ENCODE results near the gene PAQR5. TPM values are rescaled to one million over a fixed set of nuclear protein-coding genes. Genes with fewer than 3 reads are reported as not detected.
"Not testable (repeated sequence)": the region's sequence is repeated elsewhere in the genome, so short reads cannot be mapped to it uniquely, and the experiment has no call there.

Gene PAQR5
- total RNA-seq, 1 experiment from 2014 or later: 4.9 TPM

GRCh38 chr15:69288531-69289341, 10.0 kb upstream of the PAQR5 start:
- TF ChIP-seq CTCF (conservative IDR thresholded peaks at IDR 0.05) (no peak), EZH2 (IDR thresholded peaks at IDR 0.05; ENCODE audit: low read depth) (no peak)
- 0 out of 2 replicates have a peak, but pooled peaks cover 4% of the 10 kb centered on the region for H3F3A ChIP-seq (ENCODE audit: insufficient read depth, low read depth)
- H3K79me2 ChIP-seq (ENCODE audit: low read depth): no peaks in the 10 kb centered on the region
- BruUV-seq (replicated peaks): no TSS peak
- no peaks in the 10 kb centered on the region for H3K36me3 ChIP-seq (ENCODE audit: low read depth)
- no peaks in the 10 kb centered on the region for H3K9me3 ChIP-seq (ENCODE audit: insufficient read depth, low read depth)
- H3K4me2 ChIP-seq: no peak overlapping the region
- no peaks in the 10 kb centered on the region for H4K20me1 ChIP-seq (ENCODE audit: insufficient read depth)
- no peak for DNase-seq
- intact Hi-C loops (cut with micrococcal nuclease; ENCODE audit: unreplicated experiment): no loop called here
- no peaks in the 10 kb centered on the region for H3K27me3 ChIP-seq (ENCODE audit: insufficient read depth, low read depth)
- no peaks in the 10 kb centered on the region for H3K9me2 ChIP-seq (ENCODE audit: insufficient read depth)
- ChIA-PET POLR2A (ENCODE audit: unreplicated experiment) (no interaction called here), CTCF (no interaction called here)
- no peak overlapping the region for H2AFZ ChIP-seq
- no peak overlapping the region for H3K4me3 ChIP-seq
- peaks cover 4% of the 10 kb centered on the region; the same call in 1 of the 2 replicates for H3K4me1 ChIP-seq (replicated peaks; ENCODE audit: insufficient read depth)
- H3K27ac ChIP-seq: no peak overlapping the region

DNA sequence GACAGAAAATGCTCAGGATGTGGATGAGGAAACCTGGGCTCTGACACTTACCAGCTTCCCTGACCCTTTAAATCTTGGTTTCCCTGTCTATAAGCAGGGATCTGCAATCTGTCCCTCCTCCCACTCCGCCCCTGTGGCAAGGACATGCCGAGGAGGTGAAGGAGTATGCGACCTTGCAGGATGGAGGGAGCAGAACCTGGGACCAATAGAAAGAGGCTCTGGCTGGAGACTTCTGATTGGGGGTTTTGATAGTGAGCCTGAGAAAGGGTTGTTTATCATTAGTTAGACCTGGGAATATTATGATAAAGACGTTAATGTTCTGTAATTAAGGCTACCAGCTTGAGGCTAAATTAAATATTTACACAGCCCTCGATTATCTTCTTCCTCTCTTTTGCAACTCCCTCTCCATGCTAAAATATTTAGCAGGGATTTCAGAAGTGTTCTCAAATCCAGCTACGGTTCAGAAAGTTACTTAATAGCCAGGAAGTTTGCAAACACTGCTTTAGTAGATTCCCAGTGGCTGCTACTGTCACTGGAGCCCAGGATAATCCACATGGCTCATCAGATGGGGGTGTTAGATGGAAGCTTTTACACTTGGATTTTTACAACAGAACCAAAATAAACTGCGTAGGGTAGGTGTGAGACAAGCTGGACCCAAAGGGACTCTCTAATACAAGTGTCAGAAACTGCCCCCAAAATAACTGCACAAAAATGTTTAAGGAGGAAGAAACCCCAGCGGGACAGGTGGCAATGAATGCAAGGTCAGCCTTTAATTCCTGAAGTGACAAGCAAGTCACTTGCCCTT, 9.2 kb upstream of the PAQR5 start:
- TF ChIP-seq EZH2 (IDR thresholded peaks at IDR 0.05; ENCODE audit: low read depth) (no peak), CTCF (conservative IDR thresholded peaks at IDR 0.05) (no peak)
- no peaks in the 10 kb centered on the region for H3K9me3 ChIP-seq (ENCODE audit: insufficient read depth, low read depth)
- intact Hi-C loops (cut with micrococcal nuclease; ENCODE audit: unreplicated experiment): no loop called here
- peaks cover 4% of the 10 kb centered on the region; the same call in 1 of the 2 replicates for H3K4me1 ChIP-seq (replicated peaks; ENCODE audit: insufficient read depth)
- H3K27ac ChIP-seq: no peak overlapping the region
- no peak overlapping the region for H3K4me3 ChIP-seq
- DNase-seq: no peak
- no peak overlapping the region for H2AFZ ChIP-seq
- ChIA-PET CTCF (no interaction called here), POLR2A (ENCODE audit: unreplicated experiment) (no interaction called here)
- no peak overlapping the region for H3K4me2 ChIP-seq
- no peaks in the 10 kb centered on the region for H3K36me3 ChIP-seq (ENCODE audit: low read depth)
- no peaks in the 10 kb centered on the region for H3K79me2 ChIP-seq (ENCODE audit: low read depth)
- H4K20me1 ChIP-seq (ENCODE audit: insufficient read depth): no peaks in the 10 kb centered on the region
- 0 out of 2 replicates have a peak, but pooled peaks cover 4% of the 10 kb centered on the region for H3F3A ChIP-seq (ENCODE audit: insufficient read depth, low read depth)
- no peaks in the 10 kb centered on the region for H3K9me2 ChIP-seq (ENCODE audit: insufficient read depth)
- H3K27me3 ChIP-seq (ENCODE audit: insufficient read depth, low read depth): no peaks in the 10 kb centered on the region
- no TSS peak for BruUV-seq (replicated peaks)

GRCh38 chr15:69290346-69291164, 8.2 kb upstream of the PAQR5 start:
- no peak overlapping the region for H3K4me2 ChIP-seq
- H3K27ac ChIP-seq: no peak overlapping the region
- no peak overlapping the region for H2AFZ ChIP-seq
- no peaks in the 10 kb centered on the region for H3K79me2 ChIP-seq (ENCODE audit: low read depth)
- no peaks in the 10 kb centered on the region for H3K27me3 ChIP-seq (ENCODE audit: insufficient read depth, low read depth)
- H4K20me1 ChIP-seq (ENCODE audit: insufficient read depth): no peaks in the 10 kb centered on the region
- DNase-seq: no peak
- no peak overlapping the region for H3K4me3 ChIP-seq
- H3K9me2 ChIP-seq (ENCODE audit: insufficient read depth): no peaks in the 10 kb centered on the region
- no peaks in the 10 kb centered on the region for H3K9me3 ChIP-seq (ENCODE audit: insufficient read depth, low read depth)
- H3K4me1 ChIP-seq (replicated peaks; ENCODE audit: insufficient read depth): peaks cover 4% of the 10 kb centered on the region; the same call in 1 of the 2 replicates
- BruUV-seq (replicated peaks): no TSS peak
- H3F3A ChIP-seq (ENCODE audit: insufficient read depth, low read depth): 0 out of 2 replicates have a peak, but pooled peaks cover 4% of the 10 kb centered on the region
- TF ChIP-seq EZH2 (IDR thresholded peaks at IDR 0.05; ENCODE audit: low read depth): no peak
- no peak for TF ChIP-seq CTCF (conservative IDR thresholded peaks at IDR 0.05)
- H3K36me3 ChIP-seq (ENCODE audit: low read depth): no peaks in the 10 kb centered on the region
- ChIA-PET POLR2A (ENCODE audit: unreplicated experiment) (no interaction called here), CTCF (no interaction called here)
- intact Hi-C loops (cut with micrococcal nuclease; ENCODE audit: unreplicated experiment): no loop called here

GRCh38 chr15:69291651-69292050, 7.1 kb upstream of the PAQR5 start:
- H3F3A ChIP-seq (ENCODE audit: insufficient read depth, low read depth); H3K4me1 ChIP-seq (replicated peaks; ENCODE audit: insufficient read depth); POLR2A ChIA-PET (ENCODE audit: unreplicated experiment); H3K4me3 ChIP-seq; BruUV-seq (replicated peaks); H2AFZ ChIP-seq; H3K36me3 ChIP-seq (ENCODE audit: low read depth); H3K27ac ChIP-seq; H3K79me2 ChIP-seq (ENCODE audit: low read depth); H3K27me3 ChIP-seq (ENCODE audit: insufficient read depth, low read depth); H3K4me2 ChIP-seq; H4K20me1 ChIP-seq (ENCODE audit: insufficient read depth); H3K9me3 ChIP-seq (ENCODE audit: insufficient read depth, low read depth); DNase-seq; H3K9me2 ChIP-seq (ENCODE audit: insufficient read depth); intact Hi-C loops (cut with micrococcal nuclease; ENCODE audit: unreplicated experiment): not testable (repeated sequence)
- CTCF ChIA-PET: interaction anchor here (0.6 to 0.7 kb wide), 2 partner anchors 101 to 258 kb away, joined by 3 to 15 read pairs; no protein-coding TSS in a partner anchor
